ENCODE measurements around the gene MTHFD2. TPM values are rescaled to one million over a fixed set of nuclear protein-coding genes. Genes with fewer than 3 reads are reported as not detected.
"Not testable (repeated sequence)": the region's sequence is repeated elsewhere in the genome, so short reads cannot be mapped to it uniquely, and the experiment has no call there.

Gene MTHFD2
- 166 and 191 TPM in 2 replicates for total RNA-seq

DNA sequence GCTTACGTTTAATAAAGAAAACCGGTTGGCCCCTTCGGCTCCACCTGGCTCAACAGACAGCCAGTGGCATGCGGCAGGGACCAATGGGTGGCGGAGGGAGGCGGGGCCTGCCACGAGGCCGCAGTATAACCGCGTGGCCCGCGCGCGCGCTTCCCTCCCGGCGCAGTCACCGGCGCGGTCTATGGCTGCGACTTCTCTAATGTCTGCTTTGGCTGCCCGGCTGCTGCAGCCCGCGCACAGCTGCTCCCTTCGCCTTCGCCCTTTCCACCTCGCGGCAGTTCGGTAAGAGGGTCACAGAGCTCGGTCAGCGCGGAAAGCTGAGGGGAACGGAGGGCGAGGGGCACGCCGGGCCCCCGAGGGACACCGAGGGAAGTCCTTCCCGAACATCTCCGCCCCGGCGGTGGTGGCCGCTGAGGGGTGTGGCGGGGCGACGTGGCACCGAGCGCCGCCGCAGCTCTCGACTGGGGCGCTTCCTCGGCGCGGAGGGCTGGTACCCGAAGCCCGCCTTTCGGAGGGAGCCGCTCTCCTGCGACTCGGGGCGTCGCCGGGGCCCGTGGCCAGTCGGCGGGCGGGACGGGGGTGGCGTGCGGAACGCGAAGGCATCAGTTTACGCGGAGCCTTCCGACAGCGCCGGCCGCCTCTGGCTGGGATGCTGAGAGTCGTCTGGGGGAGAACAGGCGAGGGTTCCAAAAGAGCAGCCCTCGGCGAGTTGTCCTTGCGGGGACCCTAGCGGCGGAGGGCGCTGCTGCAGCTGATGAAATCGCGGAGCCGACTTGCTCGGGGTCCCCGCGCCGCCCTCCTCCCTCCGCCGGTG, at the start of gene MTHFD2:
MTHFD2 (plus strand) TSS at position 155 of the 814 bp plus-strand sequence; CDS start at position 182, 27 bp downstream.
- peak; percentile 90 for DNase-seq (ENCODE audit: low read depth, low spot score)

DNA sequence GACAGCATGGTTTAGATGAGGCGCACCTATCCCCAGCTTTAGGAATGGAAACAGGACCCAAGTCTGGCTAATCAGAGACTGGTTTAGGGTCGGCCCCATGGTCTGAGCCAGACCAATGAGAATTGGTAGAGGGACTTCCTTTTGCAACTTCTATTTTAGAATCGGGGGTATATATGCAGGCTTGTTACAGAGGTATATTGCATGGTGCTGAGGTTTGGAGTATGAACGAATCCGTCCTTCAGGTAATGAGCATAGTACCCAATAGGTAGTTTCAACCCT, 49.2 kb upstream of the MTHFD2 start:
- DNase-seq (ENCODE audit: low read depth, low spot score): no peak

DNA sequence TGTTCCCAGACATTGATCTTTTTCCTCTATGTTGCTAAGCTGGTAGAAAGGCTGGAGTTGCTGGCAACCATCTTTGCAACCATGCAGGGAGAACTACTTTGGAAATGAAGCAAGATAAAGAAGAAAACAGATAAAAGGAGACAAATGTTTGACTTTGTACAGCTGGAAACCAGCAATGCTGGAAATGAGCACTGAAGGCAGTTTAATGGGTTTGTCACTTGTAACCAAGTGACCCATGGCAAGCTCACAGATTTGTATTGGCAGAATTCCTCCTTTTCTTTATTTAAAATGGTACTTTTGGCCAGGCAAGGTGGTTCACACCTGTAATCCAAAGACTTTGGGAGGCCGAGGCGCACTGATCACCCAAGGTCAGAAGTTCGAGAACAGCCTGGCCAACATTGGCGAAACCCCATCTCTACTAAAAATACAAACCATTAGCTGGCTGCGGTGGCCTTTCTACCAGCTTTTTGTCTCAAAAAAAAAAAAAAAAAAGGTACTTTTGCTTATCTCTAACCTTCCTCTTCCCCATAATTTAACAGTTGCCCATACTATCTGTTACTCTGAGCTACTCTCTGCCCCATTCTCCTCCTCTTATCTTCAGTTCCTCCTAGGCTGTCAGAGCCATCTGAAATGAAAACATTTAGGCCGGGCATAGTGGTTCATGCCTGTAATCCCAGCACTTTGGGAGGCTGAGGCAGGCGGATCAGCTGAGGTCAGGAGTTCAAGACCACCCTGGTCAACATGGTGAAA, 48.7 kb upstream of the MTHFD2 start:
- no peak for DNase-seq (ENCODE audit: low read depth, low spot score)

DNA sequence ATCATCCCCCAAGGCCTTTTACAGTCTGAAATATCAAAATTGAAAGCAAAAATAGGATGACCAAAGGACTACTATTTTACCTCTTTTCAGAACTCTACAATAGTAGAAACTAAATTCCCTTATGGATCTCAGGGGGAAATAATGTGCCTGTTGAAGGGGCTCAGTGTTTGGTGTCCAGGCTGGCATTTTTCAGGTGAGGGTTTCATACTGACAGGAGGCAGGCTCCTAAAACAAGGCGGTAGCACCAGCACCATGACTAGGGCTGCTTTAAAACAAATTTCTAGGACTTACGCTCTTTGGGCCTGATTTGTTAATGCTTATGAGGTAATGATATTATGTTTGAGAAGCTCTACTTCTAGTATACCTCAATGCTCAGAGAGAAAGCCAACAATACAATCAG, 45.5 kb upstream of the MTHFD2 start:
- DNase-seq (ENCODE audit: low read depth, low spot score): no peak

DNA sequence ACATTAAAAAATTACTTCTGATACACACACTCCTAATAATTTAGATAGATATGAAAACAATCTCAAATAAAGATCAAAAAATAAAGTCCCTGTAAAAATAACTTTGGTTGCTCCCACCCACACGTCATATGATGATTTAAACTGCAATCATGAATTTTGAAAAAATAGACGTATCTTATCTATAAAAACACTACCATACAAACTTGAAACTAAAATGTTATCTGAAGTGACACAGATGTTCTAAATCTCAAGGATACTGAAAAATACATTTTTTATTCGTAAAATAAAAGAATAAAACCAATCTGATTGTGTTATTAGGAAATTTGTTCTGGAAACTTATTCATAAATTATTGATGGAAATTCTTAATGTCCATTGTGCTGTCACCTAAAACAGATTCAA, 42.6 kb upstream of the MTHFD2 start:
- no peak for DNase-seq (ENCODE audit: low read depth, low spot score)

DNA sequence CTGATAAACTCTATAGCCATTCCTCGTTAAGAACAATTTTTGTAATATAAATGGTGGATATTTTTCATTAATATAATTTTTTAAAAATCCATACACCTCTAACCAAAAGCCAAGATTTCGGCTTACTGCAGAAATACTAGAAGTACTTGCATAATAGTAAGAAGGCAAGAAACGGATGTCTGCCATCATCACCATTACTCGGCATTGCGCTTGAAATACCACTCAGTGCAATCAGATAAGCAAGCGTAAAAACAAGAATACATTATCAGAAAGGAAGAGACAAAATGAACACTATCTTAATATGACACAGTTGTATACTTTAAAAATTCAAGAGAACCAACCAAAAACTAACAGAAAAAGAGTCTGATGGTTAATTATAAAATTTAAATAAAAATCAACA, 35.5 kb upstream of the MTHFD2 start:
- no peak for DNase-seq (ENCODE audit: low read depth, low spot score)

DNA sequence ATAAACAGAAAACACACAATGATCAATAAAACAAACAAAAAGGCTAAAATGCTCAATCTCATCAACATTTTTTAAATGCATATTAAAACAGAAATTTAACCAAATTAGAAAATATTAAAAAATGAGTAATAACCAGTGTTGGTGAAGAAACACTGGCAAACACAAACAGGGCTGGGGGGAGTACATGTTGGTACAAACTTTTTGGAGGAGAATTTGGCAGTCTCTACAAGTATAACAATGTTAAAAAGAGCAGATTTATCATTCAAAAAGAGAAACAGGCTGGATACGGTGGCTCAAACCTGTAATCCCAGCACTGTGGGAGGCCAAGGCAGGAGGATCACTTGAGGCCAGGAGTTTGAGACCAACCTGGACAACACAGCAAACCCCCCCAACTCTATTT, 33.7 kb upstream of the MTHFD2 start:
- no peak for DNase-seq (ENCODE audit: low read depth, low spot score)

DNA sequence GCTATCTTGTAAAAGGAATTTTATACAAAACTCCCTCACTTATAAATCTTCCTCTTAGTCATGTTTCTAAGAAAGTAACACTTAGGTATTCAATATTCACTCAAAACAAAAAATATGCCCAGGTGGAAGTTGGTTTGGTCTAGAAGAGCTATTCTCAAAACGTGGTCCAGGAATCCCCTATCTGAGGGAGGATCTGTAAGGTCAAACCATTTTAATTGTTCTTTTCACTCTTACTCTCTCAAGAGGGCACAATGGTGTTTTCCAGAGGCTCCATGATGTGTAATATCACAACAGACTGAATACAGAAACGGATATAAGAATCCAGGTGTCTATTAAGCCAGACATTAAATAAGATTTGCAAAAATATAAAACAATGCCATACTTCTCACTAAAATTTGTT, 29.7 kb upstream of the MTHFD2 start:
- no peak for DNase-seq (ENCODE audit: low read depth, low spot score)

DNA sequence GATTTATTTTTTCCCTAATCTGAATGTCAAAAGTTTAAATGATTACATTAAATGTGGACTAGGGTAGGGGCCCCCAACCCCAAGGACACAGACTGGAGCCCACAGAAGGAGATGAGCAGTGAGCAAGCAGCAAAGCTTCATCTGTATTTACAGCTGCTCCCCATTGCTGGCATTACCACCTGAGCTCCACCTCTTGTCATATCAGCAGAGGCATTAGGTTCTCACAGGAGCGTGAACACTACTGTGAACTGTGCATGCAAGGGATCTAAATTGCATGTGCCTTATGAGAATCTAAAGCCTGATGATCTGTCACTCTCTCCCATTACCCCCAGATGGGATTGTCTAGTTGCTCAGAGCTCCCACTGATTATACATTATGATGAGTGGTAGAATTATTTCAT, 23.5 kb upstream of the MTHFD2 start:
- no peak for DNase-seq (ENCODE audit: low read depth, low spot score)

DNA sequence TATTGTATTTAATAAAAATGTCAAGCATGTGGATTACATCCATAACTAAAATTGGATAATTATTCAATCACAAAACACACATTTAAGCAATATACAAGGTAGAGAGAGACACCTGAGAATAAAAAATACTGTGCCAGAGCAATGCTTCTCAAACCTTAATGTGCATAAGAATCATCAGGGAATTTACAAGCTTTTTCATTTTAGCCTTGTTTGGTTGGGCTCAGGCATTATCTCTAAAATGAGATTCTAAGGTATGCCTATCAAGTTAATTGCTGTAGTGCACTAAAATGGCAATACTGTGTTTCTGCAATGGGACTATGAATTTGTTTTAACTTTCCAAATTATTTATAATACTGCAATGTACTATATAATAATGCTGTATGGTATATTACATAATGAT, 20.7 kb upstream of the MTHFD2 start:
- DNase-seq (ENCODE audit: low read depth, low spot score): no peak

DNA sequence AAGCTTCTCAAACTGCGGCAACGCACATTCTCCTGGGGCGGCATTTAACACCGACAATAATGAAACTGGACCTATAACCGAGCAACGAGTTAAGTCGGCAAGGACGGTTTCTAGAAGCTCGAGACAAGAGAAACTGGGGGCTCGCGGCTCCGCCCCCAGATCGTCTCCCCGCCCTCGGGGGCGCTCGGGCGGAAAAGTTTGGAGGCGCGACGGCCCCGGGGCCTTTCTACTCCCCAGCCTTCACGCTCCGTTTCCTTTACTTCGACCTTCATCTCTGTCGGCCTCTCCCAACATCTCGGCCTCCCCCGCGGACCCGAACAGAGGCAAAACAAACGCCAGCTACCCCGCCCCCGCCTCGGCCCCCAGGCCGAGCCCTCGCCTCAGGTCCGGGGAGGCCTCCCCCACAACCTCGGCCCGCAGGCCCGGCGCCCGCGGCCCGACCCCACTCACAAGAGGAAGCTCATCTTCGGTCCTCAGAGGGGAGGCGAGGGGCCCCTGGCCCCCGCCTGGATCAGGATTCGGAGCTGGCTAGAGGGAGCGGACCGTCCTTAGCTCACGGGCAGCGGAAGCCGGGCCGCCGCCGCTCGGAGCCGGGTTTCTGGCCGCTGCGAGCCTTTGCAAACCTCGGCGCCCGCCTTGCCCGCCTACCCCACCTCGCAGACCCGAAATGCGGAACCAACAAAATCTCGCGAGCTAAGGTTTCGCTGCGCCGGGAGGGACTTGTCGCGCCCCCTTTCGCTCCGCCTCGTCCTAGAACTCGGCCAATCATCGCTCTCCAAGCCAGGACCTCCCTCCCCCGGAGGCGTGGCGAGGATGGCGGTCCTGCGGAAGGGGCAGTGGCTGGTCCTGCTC, 20.0 kb upstream of the MTHFD2 start, which contains the start of gene MOB1A:
MOB1A (minus strand) TSS at position 669 of the 852 bp plus-strand sequence; CDS start at position 464, 205 bp downstream.
- DNase-seq (ENCODE audit: low read depth, low spot score): peak; percentile 95

DNA sequence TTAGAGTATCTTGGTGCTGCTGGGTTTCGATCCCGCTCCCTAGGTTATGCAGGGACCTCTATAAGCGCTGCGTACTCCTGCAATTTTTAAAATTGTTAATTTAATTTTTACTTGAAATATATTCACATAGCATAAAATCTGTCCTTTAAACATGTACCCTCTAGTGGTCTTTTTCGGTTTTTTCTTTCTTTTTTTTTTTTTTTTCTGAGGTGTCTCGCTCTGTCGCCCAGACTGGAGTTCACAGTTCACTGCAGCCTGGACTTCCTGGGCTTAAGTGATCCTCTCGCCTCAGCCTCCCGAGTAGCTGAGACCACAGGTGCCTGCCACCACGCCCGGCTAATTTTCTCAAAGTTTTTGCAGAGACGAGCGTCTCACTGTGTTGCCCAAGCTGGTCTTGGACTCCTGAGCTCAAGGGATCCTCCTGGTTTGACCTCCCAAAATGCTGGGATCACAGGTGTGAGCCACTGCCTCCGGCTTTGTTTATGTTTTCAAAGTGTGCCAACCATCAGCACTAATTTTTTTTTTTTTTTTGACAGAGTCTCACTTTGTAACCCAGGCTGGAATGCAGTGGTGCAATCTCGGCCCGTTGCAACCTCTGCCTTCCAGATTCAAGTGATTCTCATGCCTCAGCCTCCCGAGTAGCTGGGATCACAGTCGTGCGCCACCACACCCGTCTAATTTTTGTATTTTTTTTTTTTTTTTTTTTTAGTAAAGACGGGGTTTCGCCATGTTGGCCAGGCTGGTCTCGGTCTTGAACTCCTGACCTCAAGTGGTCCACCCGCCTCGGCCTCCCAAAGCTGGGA, 19.2 kb upstream of the MTHFD2 start:
- DNase-seq (ENCODE audit: low read depth, low spot score): no peak

DNA sequence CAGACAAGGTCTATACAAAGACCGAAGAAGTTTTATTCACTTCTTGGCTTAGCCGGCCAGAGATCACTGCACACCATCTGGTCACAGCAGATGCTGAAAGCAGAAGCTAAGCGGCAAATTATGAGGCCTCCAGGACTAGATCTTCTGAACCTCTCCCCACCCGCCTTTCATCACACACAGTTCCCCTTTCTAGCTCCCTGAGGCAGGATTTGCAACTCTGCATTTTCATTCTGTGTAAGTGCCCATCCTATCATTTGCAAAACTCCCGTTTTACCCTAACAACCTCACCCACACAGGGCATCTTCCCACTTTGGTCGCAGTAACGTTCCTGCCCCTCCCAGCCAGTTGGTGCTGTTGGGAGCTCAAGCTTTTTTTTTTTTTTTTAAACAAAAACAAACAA, 16.7 kb upstream of the MTHFD2 start:
- DNase-seq (ENCODE audit: low read depth, low spot score): no peak

DNA sequence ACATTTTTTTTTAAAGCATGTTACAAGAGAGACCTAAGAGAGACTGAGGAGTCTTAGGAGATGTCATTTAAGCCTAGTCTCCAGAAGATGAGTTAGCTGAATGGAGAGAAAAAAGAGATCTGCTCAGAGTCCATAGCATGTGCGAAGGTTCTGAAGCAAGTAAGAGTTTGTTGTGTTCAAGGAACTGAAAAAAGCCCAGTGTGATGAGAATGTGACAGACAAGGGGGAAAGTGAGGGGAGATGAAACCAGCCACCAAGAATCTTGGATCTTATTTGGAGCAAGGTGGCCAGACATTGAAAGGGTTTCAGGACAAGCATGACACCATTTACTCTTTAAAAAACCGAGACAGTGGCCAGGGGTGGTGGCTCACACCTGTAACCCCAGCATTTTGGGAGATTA, 14.5 kb upstream of the MTHFD2 start:
- DNase-seq (ENCODE audit: low read depth, low spot score): no peak

DNA sequence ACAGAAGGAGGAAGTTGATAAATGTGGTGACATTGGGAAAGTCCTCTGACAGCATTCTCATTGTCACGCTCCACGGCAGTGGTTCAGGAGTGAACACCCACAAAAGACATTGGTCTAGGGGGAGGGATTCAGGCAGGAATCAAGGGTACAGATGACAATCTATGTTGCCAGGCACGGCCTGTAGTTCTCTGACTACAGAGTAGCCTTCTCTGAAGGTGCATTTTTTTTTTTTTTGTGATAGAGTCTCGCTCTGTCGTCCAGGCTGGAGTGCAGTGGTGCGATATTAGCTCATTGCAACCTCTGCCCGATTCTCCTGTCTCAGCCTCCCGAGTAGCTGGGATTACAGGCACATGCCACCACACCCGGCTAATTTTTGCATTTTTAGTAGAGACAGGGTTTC, 12.4 kb upstream of the MTHFD2 start:
- no peak for DNase-seq (ENCODE audit: low read depth, low spot score)

DNA sequence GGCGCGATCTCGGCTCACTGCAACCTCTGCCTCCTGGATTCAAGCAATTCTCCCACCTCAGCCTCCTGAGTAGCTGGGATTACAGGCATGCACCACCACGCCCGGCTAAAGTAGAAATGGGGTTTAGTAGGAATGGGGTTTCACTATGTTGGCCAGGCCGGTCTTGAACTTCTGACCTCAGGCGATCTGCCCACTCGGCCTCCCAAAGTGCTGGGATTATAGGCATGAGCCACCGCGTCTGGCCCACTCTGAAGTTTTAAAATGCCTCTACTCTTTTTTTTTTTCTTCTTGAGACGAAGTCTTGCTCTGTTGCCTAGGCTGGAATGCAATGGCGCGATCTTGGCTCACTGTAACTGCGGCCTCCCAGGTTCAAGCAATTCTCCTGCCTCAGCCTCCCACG, 11.7 kb upstream of the MTHFD2 start:
- not testable (repeated sequence) for DNase-seq (ENCODE audit: low read depth, low spot score)

DNA sequence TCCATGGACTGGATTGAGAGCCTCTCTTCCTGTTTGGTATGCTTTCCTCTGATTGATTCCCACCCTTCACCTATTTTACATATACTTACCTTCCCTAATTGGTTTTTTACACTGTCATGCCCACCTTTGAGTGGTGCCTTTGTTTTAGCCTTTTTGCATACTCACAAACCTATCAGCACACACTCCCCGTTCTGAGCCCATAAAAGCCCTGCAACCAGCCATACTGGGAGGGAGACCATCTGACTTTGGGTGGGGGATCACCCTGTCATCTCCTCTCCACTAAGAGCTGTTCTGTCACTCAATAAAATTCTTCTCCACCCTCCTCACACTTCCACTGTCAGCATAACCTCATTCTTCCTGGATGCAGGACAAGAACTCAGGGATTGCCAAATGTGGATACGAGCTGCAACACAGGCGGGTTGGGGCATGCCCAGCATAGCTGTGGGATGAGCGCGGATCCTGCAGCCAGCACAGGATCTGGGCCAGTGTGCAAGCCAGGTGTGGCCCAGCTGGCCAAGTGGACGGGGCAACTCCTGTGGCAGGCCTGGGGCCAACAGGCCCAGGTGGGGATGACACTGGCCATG, 10.3 kb upstream of the MTHFD2 start:
- DNase-seq (ENCODE audit: low read depth, low spot score): no peak

DNA sequence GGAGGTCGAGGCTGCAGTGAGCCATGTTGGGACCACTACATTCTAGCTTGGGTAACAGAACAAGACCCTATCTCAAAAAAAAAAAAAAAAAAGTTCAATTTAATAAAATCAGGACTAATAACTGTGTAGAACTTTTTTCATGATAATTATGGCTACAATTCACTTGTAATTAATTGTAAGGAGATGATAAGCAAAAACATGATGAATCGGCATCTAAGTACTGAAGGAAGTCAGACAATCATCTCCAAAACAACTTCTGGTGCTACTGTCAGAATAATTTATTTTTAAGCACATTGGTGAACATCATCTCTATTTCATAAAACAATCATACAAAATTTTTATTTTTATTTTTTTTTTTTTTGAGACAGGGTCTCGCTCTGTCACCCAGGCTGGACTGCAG, 9.7 kb upstream of the MTHFD2 start:
- no peak for DNase-seq (ENCODE audit: low read depth, low spot score)

DNA sequence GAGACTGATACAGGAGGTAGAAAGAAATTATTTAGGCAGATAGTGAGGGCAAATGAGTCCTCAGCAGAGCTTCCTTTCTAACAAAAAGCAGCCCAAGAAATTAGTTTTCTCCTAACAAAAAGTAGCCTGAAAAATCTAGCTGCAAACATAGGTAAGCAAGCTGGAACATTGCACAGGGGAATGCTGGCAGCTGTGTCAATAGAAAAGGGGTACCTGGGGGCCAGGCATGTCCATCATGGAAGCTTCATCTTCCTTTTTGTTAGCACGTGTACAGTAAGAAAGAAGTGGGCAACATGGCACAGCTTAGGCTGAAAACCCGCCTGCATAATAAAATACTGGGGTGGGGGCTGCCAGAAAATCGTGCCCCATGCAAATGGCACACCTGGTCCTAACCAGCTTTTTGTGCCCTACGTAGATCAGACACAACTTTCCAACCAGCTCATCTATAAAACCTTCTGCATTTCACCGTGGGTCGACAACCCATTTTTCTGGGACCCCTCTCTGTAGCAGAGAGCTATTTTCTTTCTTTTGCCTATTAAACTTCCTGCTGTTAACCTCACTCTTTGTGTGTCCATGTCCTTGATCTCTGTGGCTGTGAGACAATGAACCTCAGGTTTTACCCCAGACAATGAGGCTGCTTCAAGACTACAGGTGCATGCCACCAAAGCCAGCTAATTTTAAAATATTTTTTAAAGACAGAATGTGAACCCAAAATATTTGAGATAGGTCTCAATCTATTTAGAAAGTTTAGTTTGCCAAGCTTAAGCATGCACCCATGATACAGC, 6.6 kb upstream of the MTHFD2 start:
- DNase-seq (ENCODE audit: low read depth, low spot score): no peak

DNA sequence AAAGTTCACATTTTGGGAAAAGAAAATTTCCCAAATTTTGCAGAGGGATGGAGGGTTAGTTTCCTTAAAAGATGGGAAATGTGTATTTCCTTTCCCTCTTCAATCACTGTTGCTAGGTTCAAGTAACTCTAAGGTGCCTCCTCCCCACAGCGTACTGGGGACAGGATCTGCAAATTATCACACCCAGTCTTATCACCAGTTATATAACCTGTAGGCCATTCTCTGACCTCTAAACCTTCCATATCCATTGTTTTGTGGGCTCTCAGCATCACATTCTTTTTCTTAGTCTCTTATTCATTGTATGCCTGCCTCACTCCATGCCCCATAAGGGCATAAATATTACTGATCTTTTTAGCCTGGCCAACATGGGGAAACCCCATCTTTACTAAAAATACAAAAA, 3.6 kb upstream of the MTHFD2 start:
- no peak for DNase-seq (ENCODE audit: low read depth, low spot score)

All from pulmonary artery endothelial cell (primary cell).